Measurements from ENCODE around the gene NEBL.

NEBL gene

GRCh38 chr10:20898866-20899535 lies 1.9 kb upstream of the NEBL start:
- no peak for DNase-seq

- no peak for DNase-seq
Observed at GRCh38 chr10:20893297-20893696, 3.8 kb downstream of the NEBL start.

- DNase-seq = no peak
Observed at GRCh38 chr10:20892796-20893195, 4.3 kb downstream of the NEBL start.

GRCh38 chr10:20892011-20892585 lies 5.0 kb downstream of the NEBL start:
- DNase-seq = no peak

GRCh38 chr10:20891338-20891714 lies 5.8 kb downstream of the NEBL start:
- DNase-seq = peak; percentile 4

- no peak for DNase-seq
Observed at GRCh38 chr10:20890491-20891337, 6.4 kb downstream of the NEBL start.

- DNase-seq = no peak
Observed at GRCh38 chr10:20890009-20890408, 7.1 kb downstream of the NEBL start.

- DNase-seq = no peak
Observed at GRCh38 chr10:20888620-20889330, 8.3 kb downstream of the NEBL start.

GRCh38 chr10:20887706-20888555 lies 9.2 kb downstream of the NEBL start:
- DNase-seq = no peak

- DNase-seq = no peak
Observed at GRCh38 chr10:20885678-20886077, 11.4 kb downstream of the NEBL start.

- no peak for DNase-seq
Observed at GRCh38 chr10:20883552-20883951, 13.6 kb downstream of the NEBL start.

GRCh38 chr10:20882091-20882490 lies 15.0 kb downstream of the NEBL start:
- DNase-seq = no peak

- no peak for DNase-seq
Observed at GRCh38 chr10:20879136-20879535, 18.0 kb downstream of the NEBL start.

GRCh38 chr10:20877986-20878983 lies 18.8 kb downstream of the NEBL start:
- no peak for DNase-seq

GRCh38 chr10:20877554-20877953 lies 19.6 kb downstream of the NEBL start:
- no peak for DNase-seq

GRCh38 chr10:20874261-20874660 lies 22.9 kb downstream of the NEBL start:
- no peak for DNase-seq

GRCh38 chr10:20871970-20872369 lies 25.1 kb downstream of the NEBL start:
- no peak for DNase-seq

- no peak for DNase-seq
Observed at GRCh38 chr10:20870834-20871233, 26.3 kb downstream of the NEBL start.

- DNase-seq = no peak
Observed at GRCh38 chr10:20863008-20863407, 34.1 kb downstream of the NEBL start.

- peak; percentile 54 for DNase-seq
Observed at GRCh38 chr10:20858292-20859124, 38.6 kb downstream of the NEBL start.
